ENCODE data around the gene HOXA11.

Gene HOXA11

DNA sequence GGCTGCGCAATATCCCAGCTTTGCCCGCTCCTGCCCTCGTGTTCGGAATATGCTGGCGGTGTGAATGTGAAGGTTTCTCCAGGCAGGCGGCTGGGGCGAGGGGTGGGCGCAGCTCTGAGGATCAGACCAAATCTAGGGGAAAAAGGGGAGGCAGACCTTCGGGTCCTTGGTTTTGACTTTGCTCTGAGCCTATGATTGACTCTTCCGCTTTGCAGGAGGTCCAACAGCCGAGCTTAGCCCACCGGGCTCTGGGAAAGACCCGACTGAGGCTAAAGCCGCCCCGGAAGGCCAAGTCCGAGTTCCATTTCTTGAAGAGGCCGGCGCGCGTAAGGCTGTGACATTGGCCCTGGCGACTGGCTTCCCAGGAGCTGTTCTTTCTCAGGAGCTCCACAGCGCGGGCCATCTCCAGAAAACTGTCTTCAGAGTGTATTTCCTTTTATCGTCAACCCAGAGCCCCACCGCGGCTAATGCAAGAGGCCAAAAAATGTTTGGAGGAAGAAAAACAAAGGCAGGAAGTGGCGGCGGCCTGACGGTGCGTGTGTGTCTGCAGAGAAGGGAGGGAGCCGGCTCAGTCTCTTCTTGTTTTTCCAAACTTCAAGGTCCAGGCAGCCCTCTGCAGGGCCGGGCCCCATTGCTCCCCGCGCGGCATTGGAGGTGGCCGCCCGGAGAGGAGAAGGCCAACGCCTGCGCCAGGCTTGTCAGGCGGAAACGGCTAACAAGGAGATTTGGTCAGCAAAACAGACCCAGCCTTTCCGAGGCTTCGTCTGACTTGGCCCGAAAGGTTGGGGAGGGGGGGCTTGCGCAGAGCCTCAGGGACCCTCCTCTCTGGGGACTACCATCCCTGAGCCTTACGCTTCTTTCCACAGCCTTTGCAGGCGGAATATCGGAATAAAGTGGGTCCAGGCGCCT lies 3.6 kb upstream of the HOXA11 start:
- Mint-ChIP-seq H3K27me3 (ENCODE audit: low read depth) (peaks cover 100% of the 10 kb centered on the region), H3K4me1 (peaks cover 43% of the 10 kb centered on the region), H3K27ac (peak overlapping the region; percentile 53 to 97 (median 78)), H3K9me3 (no peaks in the 10 kb centered on the region), H3K36me3 (ENCODE audit: low read depth) (no peaks in the 10 kb centered on the region), H3K4me3 (peak overlapping the region; percentile 71 to 92 (median 79))
- TF ChIP-seq, protein P1, sequence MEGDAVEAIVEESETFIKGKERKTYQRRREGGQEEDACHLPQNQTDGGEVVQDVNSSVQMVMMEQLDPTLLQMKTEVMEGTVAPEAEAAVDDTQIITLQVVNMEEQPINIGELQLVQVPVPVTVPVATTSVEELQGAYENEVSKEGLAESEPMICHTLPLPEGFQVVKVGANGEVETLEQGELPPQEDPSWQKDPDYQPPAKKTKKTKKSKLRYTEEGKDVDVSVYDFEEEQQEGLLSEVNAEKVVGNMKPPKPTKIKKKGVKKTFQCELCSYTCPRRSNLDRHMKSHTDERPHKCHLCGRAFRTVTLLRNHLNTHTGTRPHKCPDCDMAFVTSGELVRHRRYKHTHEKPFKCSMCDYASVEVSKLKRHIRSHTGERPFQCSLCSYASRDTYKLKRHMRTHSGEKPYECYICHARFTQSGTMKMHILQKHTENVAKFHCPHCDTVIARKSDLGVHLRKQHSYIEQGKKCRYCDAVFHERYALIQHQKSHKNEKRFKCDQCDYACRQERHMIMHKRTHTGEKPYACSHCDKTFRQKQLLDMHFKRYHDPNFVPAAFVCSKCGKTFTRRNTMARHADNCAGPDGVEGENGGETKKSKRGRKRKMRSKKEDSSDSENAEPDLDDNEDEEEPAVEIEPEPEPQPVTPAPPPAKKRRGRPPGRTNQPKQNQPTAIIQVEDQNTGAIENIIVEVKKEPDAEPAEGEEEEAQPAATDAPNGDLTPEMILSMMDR (IDR thresholded peaks at IDR 0.05; ENCODE audit: unreplicated experiment in 3 of 3) = no peak

DNA sequence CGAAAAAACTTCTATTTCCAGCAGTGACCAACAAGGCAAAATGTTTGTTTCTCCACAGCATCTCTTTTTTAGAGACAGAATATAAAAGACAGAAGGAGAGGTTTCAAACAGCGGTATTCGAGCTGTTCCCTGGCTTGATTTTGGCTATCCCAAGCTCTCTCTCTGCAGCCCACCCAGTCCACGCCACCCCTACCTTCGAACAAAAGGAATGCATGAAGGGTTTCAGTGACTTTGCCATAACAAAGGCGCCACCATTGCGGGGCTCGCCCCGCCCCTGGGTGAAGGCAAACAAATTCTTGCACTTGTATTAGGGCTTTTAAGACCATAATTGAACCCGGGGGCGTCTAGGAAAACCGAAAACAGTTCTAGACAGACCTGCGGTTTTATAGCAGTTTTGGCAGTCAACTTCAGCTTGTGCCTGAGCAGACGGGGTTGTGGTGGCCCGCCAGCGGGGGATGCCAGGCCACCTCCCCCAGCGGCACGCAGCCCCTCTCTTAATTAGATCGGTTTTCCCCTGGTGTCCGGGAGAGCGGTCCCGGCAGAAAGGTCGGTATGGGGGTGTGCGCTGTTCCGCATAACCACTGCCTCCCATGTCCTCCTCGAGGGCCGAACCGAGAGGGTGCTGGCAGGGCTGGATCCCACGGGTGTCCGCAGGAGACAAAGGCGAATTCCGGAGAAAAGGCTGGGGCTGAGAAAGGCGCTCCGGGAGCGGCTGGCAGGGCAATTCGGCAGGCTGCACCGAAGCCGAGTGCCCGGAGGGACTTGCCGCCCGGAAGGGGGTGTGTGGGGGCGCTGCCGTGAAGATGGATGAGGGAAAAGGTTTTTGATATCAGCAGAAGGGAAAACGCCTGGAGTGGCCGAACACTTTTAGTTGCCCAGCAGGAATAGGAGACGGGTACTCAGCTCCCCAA lies 2.7 kb upstream of the HOXA11 start:
- peak overlapping the region; percentile 71 to 92 (median 79) for H3K4me3 Mint-ChIP-seq
- peaks cover 100% of the 10 kb centered on the region for H3K27me3 Mint-ChIP-seq (ENCODE audit: low read depth)
- no peaks in the 10 kb centered on the region for H3K36me3 Mint-ChIP-seq (ENCODE audit: low read depth)
- TF ChIP-seq, protein P1 (IDR thresholded peaks at IDR 0.05; ENCODE audit: unreplicated experiment in 3 of 3) = no peak
- no peaks in the 10 kb centered on the region for H3K9me3 Mint-ChIP-seq
- H3K4me1 Mint-ChIP-seq = peaks cover 41% of the 10 kb centered on the region
- peak overlapping the region; percentile 53 to 97 (median 78) for H3K27ac Mint-ChIP-seq

GRCh38 chr7:27186668-27187474 lies 1.8 kb upstream of the HOXA11 start:
- Mint-ChIP-seq H3K36me3 (ENCODE audit: low read depth) (no peaks in the 10 kb centered on the region), H3K9me3 (no peaks in the 10 kb centered on the region), H3K27ac (peak overlapping the region; percentile 27 to 97 (median 97)), H3K4me1 (peaks cover 44% of the 10 kb centered on the region), H3K27me3 (ENCODE audit: low read depth) (peaks cover 100% of the 10 kb centered on the region), H3K4me3 (peak overlapping the region; percentile 91 to 92 (median 92))
- TF ChIP-seq, protein P1 (IDR thresholded peaks at IDR 0.05; ENCODE audit: unreplicated experiment in 3 of 3) = no peak

DNA sequence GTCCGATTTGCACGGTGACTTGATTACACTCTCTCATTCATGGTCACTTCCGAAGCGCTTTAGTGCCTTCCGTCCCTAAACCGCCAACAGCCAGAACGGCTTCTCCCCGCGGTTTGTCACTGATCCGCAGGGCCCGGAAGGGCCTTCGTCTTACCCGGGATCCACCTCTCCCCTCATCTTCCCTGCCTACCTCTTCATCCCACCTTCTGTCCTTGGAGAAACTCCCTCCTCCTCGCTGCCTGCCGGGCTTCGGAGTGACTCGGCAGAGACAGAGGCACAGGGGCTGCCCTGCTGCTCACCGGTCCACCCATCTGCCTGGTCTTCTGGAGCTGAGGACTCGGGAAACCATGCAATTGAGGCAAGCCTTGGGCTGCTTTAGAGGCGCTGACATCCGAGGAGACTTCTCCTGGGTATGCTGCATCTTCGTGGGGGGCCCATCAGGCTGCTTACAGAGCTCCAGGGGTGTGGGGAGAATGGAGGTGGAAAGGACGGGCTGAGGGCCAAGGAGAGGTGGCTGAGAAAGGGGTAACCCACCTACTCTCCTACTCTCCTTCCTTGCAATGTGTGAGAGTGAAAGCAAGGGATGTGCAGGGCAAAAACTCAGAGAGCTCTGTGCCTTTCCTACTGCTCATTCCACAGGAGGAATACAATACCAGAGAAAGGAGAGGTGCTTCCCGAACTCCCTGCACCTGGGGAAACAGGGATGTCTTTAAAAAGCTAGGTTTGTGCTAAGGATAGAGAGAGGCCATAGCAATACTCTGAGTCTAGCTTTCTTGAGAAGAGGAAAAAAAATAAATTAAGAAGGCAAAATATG lies 1.0 kb upstream of the HOXA11 start:
- peak overlapping the region; percentile 27 to 97 (median 97) for H3K27ac Mint-ChIP-seq
- peaks cover 100% of the 10 kb centered on the region for H3K27me3 Mint-ChIP-seq (ENCODE audit: low read depth)
- TF ChIP-seq, protein P1 (IDR thresholded peaks at IDR 0.05; ENCODE audit: unreplicated experiment in 3 of 3) = no peak
- no peaks in the 10 kb centered on the region for H3K9me3 Mint-ChIP-seq
- peaks cover 49% of the 10 kb centered on the region for H3K4me1 Mint-ChIP-seq
- peak overlapping the region; percentile 91 to 92 (median 92) for H3K4me3 Mint-ChIP-seq
- H3K36me3 Mint-ChIP-seq (ENCODE audit: low read depth) = no peaks in the 10 kb centered on the region
